Measurements from ENCODE around the gene CFD.

DNA sequence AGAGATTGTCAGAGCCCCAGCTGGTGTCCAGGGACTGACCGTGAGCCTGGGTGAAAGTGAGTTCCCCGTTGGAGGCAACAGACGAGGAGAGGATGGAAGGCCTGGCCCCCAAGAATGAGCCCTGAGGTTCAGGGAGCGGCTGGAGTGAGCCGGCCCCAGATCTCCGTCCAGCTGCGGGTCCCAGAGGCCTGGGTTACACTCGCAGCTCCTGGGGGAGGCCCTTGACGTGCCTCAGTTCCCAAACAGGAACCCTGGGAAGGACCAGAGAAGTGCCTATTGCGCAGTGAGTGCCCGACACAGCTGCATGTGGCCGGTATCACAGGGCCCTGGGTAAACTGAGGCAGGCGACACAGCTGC lies 8.5 kb upstream of the CFD start:
- TF ChIP-seq, protein P1, sequence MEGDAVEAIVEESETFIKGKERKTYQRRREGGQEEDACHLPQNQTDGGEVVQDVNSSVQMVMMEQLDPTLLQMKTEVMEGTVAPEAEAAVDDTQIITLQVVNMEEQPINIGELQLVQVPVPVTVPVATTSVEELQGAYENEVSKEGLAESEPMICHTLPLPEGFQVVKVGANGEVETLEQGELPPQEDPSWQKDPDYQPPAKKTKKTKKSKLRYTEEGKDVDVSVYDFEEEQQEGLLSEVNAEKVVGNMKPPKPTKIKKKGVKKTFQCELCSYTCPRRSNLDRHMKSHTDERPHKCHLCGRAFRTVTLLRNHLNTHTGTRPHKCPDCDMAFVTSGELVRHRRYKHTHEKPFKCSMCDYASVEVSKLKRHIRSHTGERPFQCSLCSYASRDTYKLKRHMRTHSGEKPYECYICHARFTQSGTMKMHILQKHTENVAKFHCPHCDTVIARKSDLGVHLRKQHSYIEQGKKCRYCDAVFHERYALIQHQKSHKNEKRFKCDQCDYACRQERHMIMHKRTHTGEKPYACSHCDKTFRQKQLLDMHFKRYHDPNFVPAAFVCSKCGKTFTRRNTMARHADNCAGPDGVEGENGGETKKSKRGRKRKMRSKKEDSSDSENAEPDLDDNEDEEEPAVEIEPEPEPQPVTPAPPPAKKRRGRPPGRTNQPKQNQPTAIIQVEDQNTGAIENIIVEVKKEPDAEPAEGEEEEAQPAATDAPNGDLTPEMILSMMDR (IDR thresholded peaks at IDR 0.05), result no peak
- TF ChIP-seq POLR2A (IDR thresholded peaks at IDR 0.05), result no peak

Data from esophagus squamous epithelium (tissue), 4 donors.